GM12873 (cell line): ENCODE data around the gene WDR17.

Source experiments
- TF ChIP-seq, protein P1 (sequence below): IDR thresholded peaks from 2 replicates; pipeline ENCODE4 v1.5.1; 2012; ENCODE audit warnings: low read depth, mild to moderate bottlenecking, moderate library complexity, low read length, control low read depth; ENCODE audit not compliant: insufficient read depth; ENCODE audit errors: missing control alignments

WDR17 gene

DNA sequence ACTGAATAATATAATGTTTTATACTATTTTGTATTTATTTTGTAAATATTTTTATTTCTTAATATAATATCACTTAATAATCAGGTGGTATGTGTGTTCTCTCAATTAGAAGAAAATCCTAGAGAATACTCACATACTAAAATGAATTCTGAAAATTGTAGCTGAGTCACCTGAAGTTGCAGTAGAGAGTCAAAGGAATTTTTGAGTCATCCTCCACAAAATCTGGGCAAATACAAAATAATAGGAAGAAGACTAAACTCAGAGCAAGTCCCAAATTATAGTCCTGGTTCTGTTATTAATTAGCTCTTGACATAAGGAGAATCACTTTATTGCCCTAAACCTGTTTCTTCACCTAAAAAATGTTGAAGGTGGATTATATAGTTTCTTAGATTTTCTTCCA is 72.0 kb downstream of the WDR17 start:
- TF ChIP-seq, protein P1, sequence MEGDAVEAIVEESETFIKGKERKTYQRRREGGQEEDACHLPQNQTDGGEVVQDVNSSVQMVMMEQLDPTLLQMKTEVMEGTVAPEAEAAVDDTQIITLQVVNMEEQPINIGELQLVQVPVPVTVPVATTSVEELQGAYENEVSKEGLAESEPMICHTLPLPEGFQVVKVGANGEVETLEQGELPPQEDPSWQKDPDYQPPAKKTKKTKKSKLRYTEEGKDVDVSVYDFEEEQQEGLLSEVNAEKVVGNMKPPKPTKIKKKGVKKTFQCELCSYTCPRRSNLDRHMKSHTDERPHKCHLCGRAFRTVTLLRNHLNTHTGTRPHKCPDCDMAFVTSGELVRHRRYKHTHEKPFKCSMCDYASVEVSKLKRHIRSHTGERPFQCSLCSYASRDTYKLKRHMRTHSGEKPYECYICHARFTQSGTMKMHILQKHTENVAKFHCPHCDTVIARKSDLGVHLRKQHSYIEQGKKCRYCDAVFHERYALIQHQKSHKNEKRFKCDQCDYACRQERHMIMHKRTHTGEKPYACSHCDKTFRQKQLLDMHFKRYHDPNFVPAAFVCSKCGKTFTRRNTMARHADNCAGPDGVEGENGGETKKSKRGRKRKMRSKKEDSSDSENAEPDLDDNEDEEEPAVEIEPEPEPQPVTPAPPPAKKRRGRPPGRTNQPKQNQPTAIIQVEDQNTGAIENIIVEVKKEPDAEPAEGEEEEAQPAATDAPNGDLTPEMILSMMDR = no peak

- TF ChIP-seq, protein P1 = no peak
Observed at GRCh38 chr4:176139518-176139917, 73.9 kb downstream of the WDR17 start.

DNA sequence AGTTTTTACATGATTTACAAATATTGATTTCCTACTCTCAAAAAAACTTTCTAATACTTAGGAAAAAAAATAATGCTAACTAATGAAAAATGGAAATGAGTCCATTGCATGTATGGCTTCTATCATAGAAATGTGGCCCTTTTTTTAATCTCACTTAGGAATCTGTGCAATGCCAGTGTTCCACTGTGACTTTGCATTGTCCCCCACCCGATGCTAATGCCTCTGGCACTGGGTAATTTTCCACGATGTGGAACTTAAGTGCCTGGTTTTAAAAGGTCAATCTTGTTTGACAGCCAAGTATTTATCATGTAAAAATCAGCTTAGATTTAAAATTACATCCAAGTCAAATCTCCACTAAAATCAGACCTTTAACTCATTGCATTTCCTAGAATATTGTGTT is 76.6 kb downstream of the WDR17 start:
- TF ChIP-seq, protein P1 = no peak

GRCh38 chr4:176149680-176150355 is 84.2 kb downstream of the WDR17 start:
- TF ChIP-seq, protein P1 = no peak

- TF ChIP-seq, protein P1 = peak; percentile 8
Observed at GRCh38 chr4:176150356-176150682, 84.7 kb downstream of the WDR17 start.

GRCh38 chr4:176150704-176151103 is 85.1 kb downstream of the WDR17 start:
- TF ChIP-seq, protein P1 = no peak

DNA sequence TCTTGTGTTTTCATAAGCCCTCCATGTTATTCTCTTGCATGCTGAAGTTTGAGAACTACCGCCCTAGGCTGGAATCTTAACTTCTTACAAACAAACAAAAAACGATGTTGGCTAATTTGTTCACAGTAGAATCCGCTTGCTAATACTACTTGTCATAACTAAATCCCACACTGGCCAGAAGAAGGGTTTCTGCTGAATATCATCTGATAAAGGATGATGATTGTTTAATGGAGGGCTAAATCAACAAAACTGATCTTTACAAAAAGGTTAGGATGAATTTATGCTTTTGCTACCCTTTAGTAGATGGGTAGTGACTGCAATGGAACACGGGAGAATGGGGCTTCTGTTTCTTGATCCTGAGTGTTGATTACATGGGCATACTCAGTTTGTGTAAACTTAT is 87.5 kb downstream of the WDR17 start:
- TF ChIP-seq, protein P1 = no peak

DNA sequence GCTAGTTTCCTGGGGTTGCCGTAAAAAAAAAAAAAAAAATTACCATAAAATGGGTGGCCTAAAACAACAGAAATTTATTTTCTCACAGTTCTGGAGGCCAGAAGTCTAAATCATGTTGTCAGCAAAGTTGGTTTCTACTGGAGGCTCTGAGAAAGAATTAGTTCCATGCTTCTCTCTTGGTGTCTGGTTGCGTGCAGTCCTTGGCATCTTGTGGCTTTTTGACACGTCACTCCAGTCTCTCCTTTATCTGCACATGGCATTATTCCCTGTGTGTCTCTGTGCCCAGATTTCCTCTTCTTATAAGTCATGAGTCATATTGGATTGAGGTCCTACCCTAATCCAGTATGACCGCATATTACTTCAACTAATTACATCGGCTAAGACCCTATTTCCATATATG is 91.0 kb downstream of the WDR17 start:
- TF ChIP-seq, protein P1 = no peak
